ENCODE measurements around the gene MED8.

The MED8 gene

DNA sequence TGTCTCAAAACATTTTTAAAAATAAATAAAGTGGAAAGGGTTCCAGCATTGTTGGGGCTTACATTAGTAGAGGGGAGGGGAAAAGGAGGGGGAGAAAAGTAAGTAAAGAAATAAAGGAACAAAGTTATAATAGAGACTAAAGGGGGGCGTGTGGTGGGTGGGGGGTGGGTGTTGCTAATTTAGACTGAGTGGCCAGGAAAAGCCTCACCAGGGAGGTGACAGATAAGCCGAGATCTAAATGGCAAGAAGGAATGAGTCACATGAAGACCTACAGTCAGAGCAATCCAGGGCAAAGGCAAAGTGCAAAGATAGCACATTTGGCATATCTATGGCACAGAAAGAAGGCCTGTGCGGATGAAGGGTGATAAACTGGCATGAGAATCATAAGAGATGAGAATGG lies 44.5 kb downstream of the MED8 start:
- ChIA-PET POLR2A (no interaction called here), CTCF (no interaction called here)
- TF ChIP-seq, protein P1, sequence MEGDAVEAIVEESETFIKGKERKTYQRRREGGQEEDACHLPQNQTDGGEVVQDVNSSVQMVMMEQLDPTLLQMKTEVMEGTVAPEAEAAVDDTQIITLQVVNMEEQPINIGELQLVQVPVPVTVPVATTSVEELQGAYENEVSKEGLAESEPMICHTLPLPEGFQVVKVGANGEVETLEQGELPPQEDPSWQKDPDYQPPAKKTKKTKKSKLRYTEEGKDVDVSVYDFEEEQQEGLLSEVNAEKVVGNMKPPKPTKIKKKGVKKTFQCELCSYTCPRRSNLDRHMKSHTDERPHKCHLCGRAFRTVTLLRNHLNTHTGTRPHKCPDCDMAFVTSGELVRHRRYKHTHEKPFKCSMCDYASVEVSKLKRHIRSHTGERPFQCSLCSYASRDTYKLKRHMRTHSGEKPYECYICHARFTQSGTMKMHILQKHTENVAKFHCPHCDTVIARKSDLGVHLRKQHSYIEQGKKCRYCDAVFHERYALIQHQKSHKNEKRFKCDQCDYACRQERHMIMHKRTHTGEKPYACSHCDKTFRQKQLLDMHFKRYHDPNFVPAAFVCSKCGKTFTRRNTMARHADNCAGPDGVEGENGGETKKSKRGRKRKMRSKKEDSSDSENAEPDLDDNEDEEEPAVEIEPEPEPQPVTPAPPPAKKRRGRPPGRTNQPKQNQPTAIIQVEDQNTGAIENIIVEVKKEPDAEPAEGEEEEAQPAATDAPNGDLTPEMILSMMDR (IDR thresholded peaks at IDR 0.05; ENCODE audit: control extremely low read depth, extremely low read depth, low read depth, missing control alignments), result no peak
- no peak for DNase-seq (ENCODE audit: extremely low spot score)

DNA sequence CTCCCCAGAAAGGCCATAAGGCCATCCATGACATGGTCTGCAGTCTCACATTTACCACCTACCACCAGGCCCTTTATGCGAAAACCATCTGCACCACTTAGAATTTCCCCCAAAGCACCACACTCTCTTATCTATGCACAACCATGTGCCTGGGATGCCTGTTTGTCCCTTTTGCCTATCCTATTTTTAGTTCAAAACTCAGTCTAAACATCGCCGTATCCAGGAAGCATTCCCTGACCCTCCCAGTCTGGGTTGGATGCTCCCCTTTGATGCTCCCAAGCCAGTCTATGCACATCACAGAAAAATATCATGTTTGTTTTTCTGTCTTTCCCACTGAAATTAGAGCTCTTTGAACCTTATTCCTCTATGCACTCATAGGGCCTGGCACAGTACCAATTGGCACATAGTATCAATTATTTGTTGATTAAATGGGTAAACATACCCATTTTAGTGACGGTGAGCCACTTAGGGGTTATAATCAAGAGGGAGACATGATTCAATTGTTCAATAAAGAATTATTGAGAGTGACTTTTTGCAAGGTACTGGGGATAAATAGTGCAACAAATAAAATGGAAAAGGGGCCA lies 45.2 kb downstream of the MED8 start:
- no peak for DNase-seq (ENCODE audit: extremely low spot score)
- ChIA-PET CTCF (interaction anchor here (1.0 kb wide), 1 partner anchor 114 kb away, joined by 3 read pairs; no protein-coding TSS in a partner anchor), POLR2A (no interaction called here)
- TF ChIP-seq, protein P1 (IDR thresholded peaks at IDR 0.05; ENCODE audit: control extremely low read depth, extremely low read depth, low read depth, missing control alignments), result no peak

DNA sequence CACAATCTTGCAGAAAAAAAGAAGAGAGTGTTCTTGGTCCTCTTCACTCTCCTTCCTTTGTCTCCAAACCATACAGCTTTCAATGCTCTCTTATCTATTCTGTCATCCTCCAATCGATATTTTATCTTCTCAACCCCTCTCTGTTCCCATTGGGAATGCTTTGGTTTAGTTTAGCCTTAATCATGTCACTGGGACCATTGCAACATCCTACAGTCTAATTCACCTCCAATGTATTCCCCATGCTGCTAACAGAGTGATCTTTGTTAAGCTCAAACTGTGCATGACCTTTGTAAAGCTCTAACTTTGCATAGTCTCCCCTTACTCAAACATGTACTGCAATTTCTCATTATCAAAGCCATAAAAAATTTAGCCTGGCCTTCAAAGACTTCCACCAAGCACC lies 49.0 kb downstream of the MED8 start:
- ChIA-PET POLR2A (no interaction called here), CTCF (interaction anchor here (1.3 kb wide), 1 partner anchor 123 kb away, joined by 3 read pairs; no protein-coding TSS in a partner anchor)
- DNase-seq (ENCODE audit: extremely low spot score), result no peak
- TF ChIP-seq, protein P1 (IDR thresholded peaks at IDR 0.05; ENCODE audit: control extremely low read depth, extremely low read depth, low read depth, missing control alignments), result no peak

DNA sequence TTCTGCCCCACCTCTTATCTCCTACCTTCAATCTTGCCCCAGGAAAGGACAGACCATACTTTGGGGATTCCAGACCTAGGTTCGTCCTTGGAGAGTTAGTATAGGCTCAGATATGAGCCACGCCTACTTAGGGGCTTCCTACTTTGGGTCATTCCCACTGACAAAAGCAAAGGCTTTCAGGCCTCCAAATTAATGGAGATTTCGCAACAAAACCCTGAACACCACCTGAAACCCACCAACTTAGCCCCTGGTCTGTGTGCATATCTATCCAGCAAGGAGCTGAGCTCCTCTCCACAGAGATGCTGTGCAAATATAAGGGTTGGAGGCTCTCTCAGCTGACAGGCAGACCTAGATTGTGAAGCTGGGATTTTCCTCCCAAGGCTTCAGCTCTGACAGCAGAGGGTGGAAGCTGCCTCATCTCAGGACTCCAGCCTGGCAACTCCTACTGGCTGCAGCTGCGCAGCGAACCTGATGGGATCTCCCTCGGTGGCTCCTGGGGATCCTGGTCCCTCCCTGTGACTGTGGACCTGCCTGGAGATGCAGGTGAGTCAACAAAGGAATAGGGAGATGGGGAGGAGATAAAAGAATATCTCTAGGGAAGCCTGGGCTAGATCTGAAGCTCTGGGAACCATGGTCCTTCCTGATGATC lies 49.9 kb downstream of the MED8 start:
- ChIA-PET CTCF (interaction anchor here (1.2 kb wide), 2 partner anchors 9 to 18 kb away, joined by 3 read pairs; no protein-coding TSS in a partner anchor), POLR2A (no interaction called here)
- no peak for DNase-seq (ENCODE audit: extremely low spot score)
- TF ChIP-seq, protein P1 (IDR thresholded peaks at IDR 0.05; ENCODE audit: control extremely low read depth, extremely low read depth, low read depth, missing control alignments), result no peak

DNA sequence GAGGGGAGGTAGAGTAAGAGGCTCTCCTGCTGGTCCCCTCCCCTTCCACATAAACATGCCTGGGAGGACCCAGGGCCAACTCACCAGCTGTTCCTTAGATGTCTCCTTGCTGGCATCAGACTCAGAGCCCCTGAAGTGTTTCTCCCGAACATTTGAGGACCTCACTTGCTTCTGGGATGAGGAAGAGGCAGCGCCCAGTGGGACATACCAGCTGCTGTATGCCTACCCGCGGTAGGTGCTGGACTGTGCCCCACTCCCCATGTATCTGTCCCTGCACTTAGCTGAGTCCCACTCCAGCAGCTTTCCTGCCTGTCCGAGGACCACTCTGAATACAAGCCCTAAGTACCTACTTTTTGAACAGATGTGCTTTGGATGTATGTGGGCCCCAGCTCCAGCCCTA lies 51.6 kb downstream of the MED8 start:
- CTCF ChIA-PET, result no interaction called here
- POLR2A ChIA-PET, result interaction anchor here (0.5 kb wide), 1 partner anchor 32 kb away, joined by 5 read pairs; no protein-coding TSS in a partner anchor
- TF ChIP-seq, protein P1 (IDR thresholded peaks at IDR 0.05; ENCODE audit: control extremely low read depth, extremely low read depth, low read depth, missing control alignments), result no peak
- DNase-seq (ENCODE audit: extremely low spot score), result no peak

DNA sequence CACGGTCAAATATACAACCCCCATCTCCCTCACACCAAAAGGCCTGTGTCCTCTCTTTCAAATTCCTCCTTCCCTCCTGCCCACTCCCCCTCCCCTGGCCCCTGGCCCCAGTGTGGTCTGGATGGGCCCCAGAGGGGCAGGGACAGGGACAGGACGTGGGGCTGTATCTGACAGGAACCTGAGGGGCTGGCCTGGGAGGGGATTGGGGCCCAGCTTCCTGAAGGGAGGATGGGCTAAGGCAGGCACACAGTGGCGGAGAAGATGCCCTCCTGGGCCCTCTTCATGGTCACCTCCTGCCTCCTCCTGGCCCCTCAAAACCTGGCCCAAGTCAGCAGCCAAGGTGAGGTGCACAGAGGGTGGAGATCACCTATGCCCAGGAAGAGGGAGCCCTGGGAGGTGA lies 52.0 kb downstream of the MED8 start, which contains the start of gene MPL:
MPL (plus strand) TSS at position 231 of the 400 bp plus-strand sequence; CDS start at position 262, 31 bp downstream.
- TF ChIP-seq, protein P1 (IDR thresholded peaks at IDR 0.05; ENCODE audit: control extremely low read depth, extremely low read depth, low read depth, missing control alignments), result no peak
- DNase-seq (ENCODE audit: extremely low spot score), result no peak
- CTCF ChIA-PET, result no interaction called here
- POLR2A ChIA-PET, result interaction anchor here (0.5 kb wide), 1 partner anchor 33 kb away, joined by 5 read pairs; no protein-coding TSS in a partner anchor
